HepG2 (cell line): Measurements from ENCODE around the gene CHRD. TPM values are rescaled to one million over a fixed set of nuclear protein-coding genes. Genes with fewer than 3 reads are reported as not detected.
A peak's percentile ranks its signal among the peaks of the same experiment; 100 is the strongest.

Source experiments
- CEBPB ChIP-seq: IDR thresholded peaks from 2 replicates; pipeline ENCODE4 v1.6.1; 2011; ENCODE audit warnings: low read depth, low read length, improper control_type of control experiment, borderline replicate concordance
- HOXD1 ChIP-seq: sonication (generic); formaldehyde crosslinking; IDR thresholded peaks from 2 replicates; pipeline ENCODE4 v1.5.0; 2020; ENCODE audit warnings: missing genetic modification reagents
- TAF1 ChIP-seq: sonication (generic); formaldehyde crosslinking; IDR thresholded peaks from 2 replicates; pipeline ENCODE4 v1.4.0; 2020; ENCODE audit warnings: missing genetic modification reagents
- YY1 ChIP-seq: IDR thresholded peaks from 2 replicates; pipeline ENCODE4 v1.6.1; 2011; ENCODE audit warnings: low read length, low read depth, moderate library complexity, mild to moderate bottlenecking; ENCODE audit not compliant: insufficient read depth, insufficient replicate concordance
- polyA plus RNA-seq, 8 experiments: library from polyadenylated mRNA; depleted of rRNA in 3 of 8; stranded (reverse) in 7 of 8; unstranded in 1 of 8; fragments of >200 nt; fragmentation: Illumina TruSeq in 4 of 8; extraction: Trizol in 4 of 8; gene quantifications; 2 replicates each; pipeline versions ENCODE4 v1.2.1 to v1.2.3, GENCODE V29; 2011 to 2016; ENCODE audit warnings: low read depth in 4 of 8, missing spikeins in 1 of 8, mixed read lengths in 1 of 8; ENCODE audit not compliant: insufficient read depth in 1 of 8
- total RNA-seq, 5 experiments: library from RNA; depleted of rRNA; stranded (reverse); fragments of >200 nt; fragmentation: Illumina TruSeq; extraction: Trizol; gene quantifications; 2 replicates each; pipeline ENCODE4 v1.2.3, GENCODE V29; 2016; ENCODE audit warnings: low read depth in 1 of 5
- TF ChIP-seq, protein P1 (sequence below): sonication (generic); formaldehyde crosslinking; IDR thresholded peaks from 2 replicates; pipeline ENCODE4 v1.5.0; 2020; ENCODE audit warnings: mild to moderate bottlenecking, missing genetic modification reagents
- TF ChIP-seq, protein P2 (sequence below): sonication (generic); formaldehyde crosslinking; IDR thresholded peaks from 2 replicates; pipeline ENCODE4 v1.4.0; 2020; ENCODE audit warnings: missing genetic modification reagents
- TF ChIP-seq, protein P3 (sequence below): sonication (generic); formaldehyde crosslinking; IDR thresholded peaks from 2 replicates; pipeline ENCODE4 v1.9.0; 2021; ENCODE audit warnings: mild to moderate bottlenecking, missing genetic modification reagents

The CHRD gene
- total and polyA plus RNA-seq, 2 of the 13 experiments (the other 11 are each of a cell fraction or from before 2014, with no cell fraction given): 22.2 to 35.2 TPM

DNA sequence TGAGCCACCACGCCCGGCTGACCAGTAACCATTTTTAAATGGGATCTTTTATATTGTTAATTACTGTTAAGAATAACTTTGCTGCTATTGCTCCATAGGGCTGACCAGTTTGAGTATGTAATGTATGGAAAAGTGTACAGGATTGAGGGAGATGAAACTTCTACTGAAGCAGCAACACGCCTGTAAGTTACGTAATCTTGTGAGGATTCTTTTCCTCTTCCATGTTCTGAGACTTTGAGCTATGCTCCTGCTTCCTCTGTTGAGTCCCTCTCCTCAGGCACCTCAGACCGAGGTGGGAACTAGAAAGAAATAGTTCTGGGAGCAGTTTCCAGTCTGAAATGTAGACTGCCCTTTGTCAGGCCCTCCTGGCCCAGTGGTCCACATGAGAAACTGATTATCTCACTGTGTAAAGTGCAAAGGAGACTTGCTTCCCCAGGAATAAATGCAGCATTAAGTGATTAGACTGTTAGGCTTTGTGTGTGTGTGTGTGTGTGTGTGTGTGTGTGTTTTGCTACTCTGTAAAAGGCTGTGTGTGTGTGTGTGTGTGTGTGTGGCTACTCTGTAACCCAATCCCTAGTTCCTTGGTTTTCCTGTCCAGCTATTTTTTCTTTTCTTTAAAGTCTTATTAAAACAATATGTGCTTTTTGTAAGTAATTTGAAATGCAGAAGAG is 13.1 kb upstream of the CHRD start (continued):
- TF ChIP-seq, protein P1, sequence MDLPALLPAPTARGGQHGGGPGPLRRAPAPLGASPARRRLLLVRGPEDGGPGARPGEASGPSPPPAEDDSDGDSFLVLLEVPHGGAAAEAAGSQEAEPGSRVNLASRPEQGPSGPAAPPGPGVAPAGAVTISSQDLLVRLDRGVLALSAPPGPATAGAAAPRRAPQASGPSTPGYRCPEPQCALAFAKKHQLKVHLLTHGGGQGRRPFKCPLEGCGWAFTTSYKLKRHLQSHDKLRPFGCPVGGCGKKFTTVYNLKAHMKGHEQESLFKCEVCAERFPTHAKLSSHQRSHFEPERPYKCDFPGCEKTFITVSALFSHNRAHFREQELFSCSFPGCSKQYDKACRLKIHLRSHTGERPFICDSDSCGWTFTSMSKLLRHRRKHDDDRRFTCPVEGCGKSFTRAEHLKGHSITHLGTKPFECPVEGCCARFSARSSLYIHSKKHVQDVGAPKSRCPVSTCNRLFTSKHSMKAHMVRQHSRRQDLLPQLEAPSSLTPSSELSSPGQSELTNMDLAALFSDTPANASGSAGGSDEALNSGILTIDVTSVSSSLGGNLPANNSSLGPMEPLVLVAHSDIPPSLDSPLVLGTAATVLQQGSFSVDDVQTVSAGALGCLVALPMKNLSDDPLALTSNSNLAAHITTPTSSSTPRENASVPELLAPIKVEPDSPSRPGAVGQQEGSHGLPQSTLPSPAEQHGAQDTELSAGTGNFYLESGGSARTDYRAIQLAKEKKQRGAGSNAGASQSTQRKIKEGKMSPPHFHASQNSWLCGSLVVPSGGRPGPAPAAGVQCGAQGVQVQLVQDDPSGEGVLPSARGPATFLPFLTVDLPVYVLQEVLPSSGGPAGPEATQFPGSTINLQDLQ: no peak
- TF ChIP-seq YY1: no peak
- TF ChIP-seq CEBPB: peak; percentile 67
- no peak for TF ChIP-seq HOXD1 (CRISPR knock-in tag)
- TF ChIP-seq, protein P2, sequence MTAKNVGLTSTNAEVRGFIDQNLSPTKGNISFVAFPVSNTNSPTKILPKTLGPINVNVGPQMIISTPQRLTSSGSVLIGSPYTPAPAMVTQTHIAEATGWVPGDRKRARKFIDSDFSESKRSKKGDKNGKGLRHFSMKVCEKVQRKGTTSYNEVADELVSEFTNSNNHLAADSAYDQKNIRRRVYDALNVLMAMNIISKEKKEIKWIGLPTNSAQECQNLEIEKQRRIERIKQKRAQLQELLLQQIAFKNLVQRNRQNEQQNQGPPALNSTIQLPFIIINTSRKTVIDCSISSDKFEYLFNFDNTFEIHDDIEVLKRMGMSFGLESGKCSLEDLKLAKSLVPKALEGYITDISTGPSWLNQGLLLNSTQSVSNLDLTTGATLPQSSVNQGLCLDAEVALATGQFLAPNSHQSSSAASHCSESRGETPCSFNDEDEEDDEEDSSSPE: no peak
- TF ChIP-seq TAF1 (CRISPR knock-in tag): no peak
- TF ChIP-seq, protein P3, sequence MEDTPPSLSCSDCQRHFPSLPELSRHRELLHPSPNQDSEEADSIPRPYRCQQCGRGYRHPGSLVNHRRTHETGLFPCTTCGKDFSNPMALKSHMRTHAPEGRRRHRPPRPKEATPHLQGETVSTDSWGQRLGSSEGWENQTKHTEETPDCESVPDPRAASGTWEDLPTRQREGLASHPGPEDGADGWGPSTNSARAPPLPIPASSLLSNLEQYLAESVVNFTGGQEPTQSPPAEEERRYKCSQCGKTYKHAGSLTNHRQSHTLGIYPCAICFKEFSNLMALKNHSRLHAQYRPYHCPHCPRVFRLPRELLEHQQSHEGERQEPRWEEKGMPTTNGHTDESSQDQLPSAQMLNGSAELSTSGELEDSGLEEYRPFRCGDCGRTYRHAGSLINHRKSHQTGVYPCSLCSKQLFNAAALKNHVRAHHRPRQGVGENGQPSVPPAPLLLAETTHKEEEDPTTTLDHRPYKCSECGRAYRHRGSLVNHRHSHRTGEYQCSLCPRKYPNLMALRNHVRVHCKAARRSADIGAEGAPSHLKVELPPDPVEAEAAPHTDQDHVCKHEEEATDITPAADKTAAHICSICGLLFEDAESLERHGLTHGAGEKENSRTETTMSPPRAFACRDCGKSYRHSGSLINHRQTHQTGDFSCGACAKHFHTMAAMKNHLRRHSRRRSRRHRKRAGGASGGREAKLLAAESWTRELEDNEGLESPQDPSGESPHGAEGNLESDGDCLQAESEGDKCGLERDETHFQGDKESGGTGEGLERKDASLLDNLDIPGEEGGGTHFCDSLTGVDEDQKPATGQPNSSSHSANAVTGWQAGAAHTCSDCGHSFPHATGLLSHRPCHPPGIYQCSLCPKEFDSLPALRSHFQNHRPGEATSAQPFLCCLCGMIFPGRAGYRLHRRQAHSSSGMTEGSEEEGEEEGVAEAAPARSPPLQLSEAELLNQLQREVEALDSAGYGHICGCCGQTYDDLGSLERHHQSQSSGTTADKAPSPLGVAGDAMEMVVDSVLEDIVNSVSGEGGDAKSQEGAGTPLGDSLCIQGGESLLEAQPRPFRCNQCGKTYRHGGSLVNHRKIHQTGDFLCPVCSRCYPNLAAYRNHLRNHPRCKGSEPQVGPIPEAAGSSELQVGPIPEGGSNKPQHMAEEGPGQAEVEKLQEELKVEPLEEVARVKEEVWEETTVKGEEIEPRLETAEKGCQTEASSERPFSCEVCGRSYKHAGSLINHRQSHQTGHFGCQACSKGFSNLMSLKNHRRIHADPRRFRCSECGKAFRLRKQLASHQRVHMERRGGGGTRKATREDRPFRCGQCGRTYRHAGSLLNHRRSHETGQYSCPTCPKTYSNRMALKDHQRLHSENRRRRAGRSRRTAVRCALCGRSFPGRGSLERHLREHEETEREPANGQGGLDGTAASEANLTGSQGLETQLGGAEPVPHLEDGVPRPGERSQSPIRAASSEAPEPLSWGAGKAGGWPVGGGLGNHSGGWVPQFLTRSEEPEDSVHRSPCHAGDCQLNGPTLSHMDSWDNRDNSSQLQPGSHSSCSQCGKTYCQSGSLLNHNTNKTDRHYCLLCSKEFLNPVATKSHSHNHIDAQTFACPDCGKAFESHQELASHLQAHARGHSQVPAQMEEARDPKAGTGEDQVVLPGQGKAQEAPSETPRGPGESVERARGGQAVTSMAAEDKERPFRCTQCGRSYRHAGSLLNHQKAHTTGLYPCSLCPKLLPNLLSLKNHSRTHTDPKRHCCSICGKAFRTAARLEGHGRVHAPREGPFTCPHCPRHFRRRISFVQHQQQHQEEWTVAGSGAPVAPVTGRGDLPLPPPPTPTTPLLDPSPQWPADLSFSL (CRISPR knock-in tag): peak; percentile 83
